GM12865 (cell line): ENCODE results near the gene PRLR.

Experiments
- DNase-seq: peaks from one replicate; pipeline ENCODE4 v3.0.0; 2010; ENCODE audit warnings: low read depth
- H3K4me3 ChIP-seq: 2 replicates; pipeline ENCODE4 v1.5.1; 2011; ENCODE audit warnings: mild to moderate bottlenecking, low read depth, low read length, control low read depth
- TF ChIP-seq, protein P1 (sequence below): IDR thresholded peaks from 2 replicates; pipeline ENCODE4 v1.5.1; 2011; ENCODE audit warnings: low read length, control low read depth, low read depth, inconsistent platforms; ENCODE audit not compliant: insufficient read depth; ENCODE audit errors: missing control alignments

PRLR gene

DNA sequence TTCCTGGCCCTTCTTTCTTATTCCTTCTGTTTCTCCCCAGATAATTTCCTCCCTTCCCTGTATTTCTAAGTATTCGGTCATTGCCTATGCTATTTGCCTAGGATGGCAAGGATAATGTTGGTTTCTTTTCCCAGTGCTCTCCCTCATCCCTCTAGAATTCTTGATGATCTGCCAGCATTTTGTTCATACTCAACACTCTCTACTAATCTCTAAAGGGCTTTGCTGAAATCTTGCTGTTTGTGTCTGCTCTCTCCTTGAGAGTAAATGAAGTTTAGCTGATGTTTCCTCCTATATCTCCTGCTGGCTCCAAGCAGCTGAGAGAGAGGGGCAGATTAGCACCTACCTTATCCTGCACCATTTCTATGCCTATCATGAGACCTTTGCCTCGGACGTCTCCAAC, 220.6 kb downstream of the PRLR start:
- TF ChIP-seq, protein P1, sequence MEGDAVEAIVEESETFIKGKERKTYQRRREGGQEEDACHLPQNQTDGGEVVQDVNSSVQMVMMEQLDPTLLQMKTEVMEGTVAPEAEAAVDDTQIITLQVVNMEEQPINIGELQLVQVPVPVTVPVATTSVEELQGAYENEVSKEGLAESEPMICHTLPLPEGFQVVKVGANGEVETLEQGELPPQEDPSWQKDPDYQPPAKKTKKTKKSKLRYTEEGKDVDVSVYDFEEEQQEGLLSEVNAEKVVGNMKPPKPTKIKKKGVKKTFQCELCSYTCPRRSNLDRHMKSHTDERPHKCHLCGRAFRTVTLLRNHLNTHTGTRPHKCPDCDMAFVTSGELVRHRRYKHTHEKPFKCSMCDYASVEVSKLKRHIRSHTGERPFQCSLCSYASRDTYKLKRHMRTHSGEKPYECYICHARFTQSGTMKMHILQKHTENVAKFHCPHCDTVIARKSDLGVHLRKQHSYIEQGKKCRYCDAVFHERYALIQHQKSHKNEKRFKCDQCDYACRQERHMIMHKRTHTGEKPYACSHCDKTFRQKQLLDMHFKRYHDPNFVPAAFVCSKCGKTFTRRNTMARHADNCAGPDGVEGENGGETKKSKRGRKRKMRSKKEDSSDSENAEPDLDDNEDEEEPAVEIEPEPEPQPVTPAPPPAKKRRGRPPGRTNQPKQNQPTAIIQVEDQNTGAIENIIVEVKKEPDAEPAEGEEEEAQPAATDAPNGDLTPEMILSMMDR = no peak
- DNase-seq = no peak
- H3K4me3 ChIP-seq = no peak overlapping the region

DNA sequence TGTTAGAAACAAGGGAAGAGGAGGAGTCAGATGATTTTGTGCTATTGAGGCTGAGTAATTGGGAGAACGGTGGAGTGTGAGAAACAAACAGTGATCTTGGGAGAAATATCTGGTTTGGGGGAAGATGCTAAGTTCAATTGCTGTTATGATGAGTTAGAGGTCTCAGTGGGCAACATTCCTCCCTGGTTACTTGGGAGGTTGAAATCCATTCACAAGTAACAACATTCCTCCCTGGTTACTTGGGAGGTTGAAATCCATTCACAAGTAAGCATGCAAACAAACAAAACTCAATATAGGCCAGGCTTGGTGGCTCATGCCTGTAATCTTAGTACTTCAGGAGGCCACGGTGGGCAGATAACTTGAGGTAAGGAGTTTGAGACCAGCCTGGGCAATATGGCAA, 221.3 kb downstream of the PRLR start:
- no peak overlapping the region for H3K4me3 ChIP-seq
- TF ChIP-seq, protein P1 = no peak
- DNase-seq = no peak

DNA sequence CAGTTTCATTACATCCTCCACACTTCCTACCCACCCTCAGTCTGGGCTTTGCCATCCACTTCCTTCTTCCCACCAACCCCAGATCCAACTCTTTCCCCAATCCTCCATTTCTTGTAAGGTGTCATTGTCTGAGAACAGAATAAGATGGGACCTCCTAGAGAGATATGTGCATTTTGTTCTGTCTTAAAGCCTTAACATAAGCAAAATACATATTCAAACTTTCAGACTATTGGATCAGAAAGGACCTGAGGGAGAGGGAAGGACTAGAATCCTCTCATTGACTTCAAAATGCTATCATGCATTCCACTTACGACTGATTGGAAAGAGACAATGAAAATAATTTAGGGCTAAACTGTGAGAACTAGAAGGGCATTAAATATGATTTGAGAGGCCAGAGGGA, 225.5 kb downstream of the PRLR start:
- DNase-seq = no peak
- H3K4me3 ChIP-seq = no peak overlapping the region
- TF ChIP-seq, protein P1 = no peak

DNA sequence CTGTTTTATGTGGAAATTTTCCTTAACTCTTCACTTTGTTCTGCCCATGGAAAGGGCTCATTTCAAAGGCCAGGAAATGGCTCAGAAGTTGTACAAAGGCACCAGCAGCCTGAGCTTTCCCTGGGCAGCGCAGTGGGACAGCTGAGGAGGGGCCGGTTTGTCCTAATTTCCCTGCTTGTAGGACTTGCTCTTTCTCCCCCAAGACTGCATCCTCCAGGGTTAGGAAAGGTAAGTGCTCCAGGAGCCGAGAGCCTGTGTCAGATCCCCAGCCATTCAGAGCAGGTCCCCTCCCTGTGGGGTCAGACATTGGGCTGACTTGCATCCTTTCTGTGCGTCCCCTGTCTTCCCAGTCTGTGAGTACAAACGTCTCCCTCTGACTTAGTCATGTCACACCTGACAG, 226.1 kb downstream of the PRLR start:
- no peak overlapping the region for H3K4me3 ChIP-seq
- TF ChIP-seq, protein P1 = no peak
- DNase-seq = no peak

DNA sequence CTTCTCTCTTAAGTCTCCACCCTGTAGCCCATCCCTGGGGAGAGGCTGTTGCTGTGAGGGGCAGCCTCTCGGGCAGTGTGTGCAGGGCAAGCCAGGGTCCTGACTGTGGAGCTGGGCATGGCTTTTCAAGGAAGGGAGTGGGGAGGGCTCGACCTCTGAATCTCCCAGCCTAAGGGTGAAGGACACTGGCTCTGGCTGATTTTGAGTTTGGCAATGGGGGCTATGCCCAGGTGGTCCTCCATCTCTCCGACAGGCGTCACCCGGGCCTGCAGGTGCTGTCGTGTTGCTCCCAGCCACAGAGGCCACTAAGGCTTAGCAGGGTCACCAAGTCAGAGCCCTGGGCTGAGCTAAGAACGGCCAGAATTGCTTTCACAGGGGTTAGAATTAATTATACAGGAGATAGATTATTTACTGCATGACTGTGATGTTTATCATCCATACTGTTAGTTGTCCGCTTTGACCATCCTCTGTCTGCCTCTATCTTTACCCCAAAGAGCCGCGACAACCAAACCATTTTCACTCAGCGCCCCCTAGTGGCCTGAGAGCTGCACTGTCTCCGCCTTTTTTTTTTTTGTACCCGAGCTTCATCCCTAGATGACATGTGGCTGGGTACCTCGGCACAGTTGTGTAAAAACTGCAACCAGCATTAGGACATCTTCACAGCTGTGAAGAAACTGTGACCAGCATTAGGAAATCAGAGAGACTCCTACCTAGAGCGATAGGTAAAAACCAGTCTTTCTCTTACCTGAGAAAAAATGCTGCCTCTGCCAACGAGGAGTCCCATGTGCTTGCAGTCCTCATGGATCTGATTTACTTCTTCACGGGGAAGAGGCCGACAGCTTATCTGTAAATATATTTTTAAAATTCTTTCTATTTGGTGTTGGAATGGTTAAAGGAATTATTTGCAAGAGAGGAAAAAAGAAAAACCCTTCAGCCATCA, 227.0 kb downstream of the PRLR start:
- TF ChIP-seq, protein P1 = peak; percentile 88
- peak; percentile 75 for DNase-seq
- no peak overlapping the region for H3K4me3 ChIP-seq

DNA sequence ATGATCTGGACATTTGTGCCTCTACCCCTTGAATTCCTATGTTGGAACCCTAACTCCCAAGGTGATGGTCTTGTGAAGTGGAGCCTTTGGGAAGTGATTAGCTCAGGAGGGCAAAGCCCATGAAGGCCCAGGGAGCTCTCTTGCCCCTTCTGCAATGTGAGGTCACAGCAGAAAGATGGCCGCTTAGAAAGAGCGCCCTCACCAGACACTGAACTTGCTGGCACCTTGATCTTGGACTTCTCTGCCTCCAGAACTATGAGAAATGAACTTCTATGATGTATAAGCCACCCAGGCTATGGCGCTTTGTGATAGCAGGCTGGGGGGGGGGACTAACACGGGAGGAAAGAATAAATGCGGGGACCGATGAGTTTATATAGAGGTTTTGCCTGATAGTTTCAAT, 227.8 kb downstream of the PRLR start:
- TF ChIP-seq, protein P1 = no peak
- no peak overlapping the region for H3K4me3 ChIP-seq
- no peak for DNase-seq
